Head of caudate nucleus (tissue), 42 donors: ENCODE measurements around the gene FDPS.
A peak's percentile ranks its signal among the peaks of the same experiment; 100 is the strongest.

Experiments used
- DNase-seq, 42 donors: peaks; one replicate each; pipeline versions ENCODE4 v3.0.0 to v3.0.0-alpha.2; 2020 to 2021; ENCODE audit warnings: mixed read lengths in 7 of 42
- intact Hi-C: fragments of 100-400 bp; cut with DNase I; formaldehyde crosslinking; loops from one replicate; pipeline ENCODE4 v1.15.0; 2022

The FDPS gene

GRCh38 chr1:155307247-155307740 is 1.4 kb upstream of the FDPS start:
- intact Hi-C loops, result no loop called here
- peak in 1 of 42 donors; percentile 29 for DNase-seq

GRCh38 chr1:155309423-155310021 is 856 bp downstream of the FDPS start:
- intact Hi-C loops, result no loop called here
- peak in 5 of 42 donors; percentile 7 to 38 (median 8) for DNase-seq

DNA sequence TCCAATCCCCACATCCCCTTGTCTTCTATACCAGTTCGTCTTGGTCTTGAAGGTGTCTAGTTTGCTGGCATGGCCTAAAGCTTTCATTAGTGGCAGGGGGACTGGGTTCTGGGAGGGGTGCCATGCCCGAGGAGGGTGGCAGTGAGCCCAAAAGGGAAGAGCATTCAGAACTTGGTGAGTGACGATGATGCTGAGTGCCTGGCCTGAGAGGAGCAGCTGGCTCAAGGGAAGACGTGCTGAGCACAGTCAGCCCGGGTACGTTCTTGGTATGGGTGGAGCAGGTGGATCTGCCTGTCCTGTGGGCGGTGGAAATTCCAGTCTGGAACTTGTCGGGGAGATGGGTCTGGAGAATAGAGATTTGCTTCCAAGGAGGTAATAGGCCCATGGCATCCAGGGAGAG is 4.6 kb downstream of the FDPS start:
- intact Hi-C loops, result no loop called here
- DNase-seq, result peak in 2 of 42 donors; percentile 7 to 21

DNA sequence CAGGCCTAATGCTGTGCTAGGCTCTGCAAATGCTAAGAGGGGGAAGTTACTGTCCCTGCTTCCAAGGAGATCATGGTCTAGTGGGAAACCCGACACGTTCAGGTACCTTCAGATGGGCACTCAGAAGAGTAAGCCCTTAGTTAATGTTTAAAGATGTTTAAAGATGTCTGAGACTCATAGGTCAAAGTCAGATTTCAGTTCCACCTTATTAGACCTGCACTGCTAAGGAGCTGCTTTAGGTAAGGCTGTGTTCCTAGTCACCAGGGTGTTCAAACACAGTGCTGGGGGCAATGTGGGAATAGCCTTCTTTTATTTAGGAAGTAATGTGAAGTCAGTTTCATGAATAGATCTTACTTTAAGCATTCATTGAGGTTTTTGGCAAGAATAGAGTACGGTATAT is 8.3 kb downstream of the FDPS start:
- no peak for DNase-seq
- intact Hi-C loops, result no loop called here

DNA sequence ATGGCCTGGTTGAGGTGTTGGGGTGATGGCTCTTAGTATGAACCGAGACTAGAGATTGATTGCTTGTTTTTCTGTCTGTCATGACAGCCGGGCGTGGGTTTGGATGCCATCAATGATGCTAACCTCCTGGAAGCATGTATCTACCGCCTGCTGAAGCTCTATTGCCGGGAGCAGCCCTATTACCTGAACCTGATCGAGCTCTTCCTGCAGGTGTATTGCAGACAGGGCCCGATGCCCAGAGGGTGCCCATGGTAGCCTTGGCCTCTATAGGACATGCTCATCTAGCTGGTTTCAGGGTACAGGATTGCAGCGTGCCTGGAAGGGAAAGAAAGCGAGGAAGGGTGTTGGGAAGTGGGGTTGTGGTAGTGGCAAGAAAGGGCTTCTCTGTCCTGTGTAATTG is 9.4 kb downstream of the FDPS start:
- no peak for DNase-seq
- intact Hi-C loops, result no loop called here

DNA sequence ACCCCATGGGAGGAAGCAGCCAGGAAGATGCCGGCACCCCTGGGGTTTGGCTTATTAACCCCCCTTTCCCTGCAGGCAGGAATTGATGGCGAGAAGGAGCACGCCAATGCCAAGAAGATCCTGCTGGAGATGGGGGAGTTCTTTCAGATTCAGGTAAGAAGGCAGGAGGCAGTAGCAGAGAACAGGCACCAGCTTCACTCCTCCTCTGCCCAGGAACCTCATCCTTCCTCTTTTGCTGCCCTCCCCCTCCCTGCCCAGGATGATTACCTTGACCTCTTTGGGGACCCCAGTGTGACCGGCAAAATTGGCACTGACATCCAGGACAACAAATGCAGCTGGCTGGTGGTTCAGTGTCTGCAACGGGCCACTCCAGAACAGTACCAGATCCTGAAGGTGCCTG is 10.9 kb downstream of the FDPS start:
- intact Hi-C loops, result no loop called here
- DNase-seq, result no peak

DNA sequence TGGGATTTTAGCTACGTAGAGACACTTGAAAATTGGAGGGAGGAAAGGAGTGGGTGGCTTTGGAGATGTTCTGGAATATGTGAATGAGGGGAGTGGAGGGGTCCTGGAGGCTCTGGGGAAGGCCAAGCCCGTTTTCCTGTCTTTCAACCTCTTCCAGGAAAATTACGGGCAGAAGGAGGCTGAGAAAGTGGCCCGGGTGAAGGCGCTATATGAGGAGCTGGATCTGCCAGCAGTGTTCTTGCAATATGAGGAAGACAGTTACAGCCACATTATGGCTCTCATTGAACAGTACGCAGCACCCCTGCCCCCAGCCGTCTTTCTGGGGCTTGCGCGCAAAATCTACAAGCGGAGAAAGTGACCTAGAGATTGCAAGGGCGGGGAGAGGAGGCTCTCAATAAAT is 11.6 kb downstream of the FDPS start:
- DNase-seq, result peak in 1 of 42 donors; percentile 8
- intact Hi-C loops, result loop anchor here (5.0 kb wide), 1 partner anchor 43 kb away; the partner anchor contains the start of gene HCN3

DNA sequence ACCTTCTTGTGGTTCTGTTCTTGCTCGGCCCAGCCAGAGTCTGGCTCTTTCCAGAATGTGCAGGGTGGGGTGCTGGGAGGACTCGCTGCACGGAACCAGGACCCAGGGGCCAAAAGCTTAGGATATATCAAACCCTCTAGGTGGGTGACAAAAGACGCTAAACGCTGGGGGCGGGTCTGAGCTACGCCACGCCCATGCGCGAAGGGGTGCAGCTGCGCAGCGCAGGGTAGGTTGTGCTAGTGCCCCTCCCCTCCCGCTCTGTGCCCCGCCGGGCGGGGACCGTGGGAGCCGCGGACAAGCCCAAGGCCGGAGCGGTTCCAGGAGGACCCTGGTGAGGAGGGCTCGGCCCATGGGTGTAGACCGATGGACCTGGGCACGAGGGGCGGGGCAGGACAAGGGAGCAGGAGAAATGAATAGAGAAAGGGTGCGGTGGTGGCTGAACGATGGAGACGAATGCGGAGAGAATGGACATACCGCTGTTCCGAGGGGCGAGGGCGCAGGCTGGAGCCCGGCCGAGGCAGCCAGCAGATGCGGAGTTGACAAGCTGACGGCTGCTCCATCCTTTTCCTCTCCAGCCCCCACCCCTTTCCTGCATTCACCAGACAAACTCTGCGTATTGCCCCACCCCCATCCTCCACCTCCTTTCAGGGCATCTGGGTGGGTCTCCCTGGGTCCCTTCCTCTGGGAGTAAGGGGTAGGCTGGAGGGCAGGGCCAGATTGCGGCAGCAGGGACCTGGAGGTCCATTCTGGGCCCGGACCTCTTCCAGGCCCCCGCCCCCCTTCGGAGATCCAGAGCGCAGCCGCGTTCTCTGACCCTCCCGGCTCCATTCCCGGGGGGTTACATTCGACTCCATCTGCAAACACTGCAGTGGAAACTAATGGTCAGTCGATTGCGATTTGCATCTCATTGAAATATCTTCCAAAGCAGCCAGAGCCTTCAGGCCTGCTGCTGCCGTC is 12.3 kb downstream of the FDPS start, which contains the start of gene RUSC1:
RUSC1 (plus strand) TSS at position 234 of the 957 bp plus-strand sequence. CDS start 880 bp downstream, outside the sequence.
- peak; percentile 80 to 95 (median 89) for DNase-seq
- intact Hi-C loops, result loop anchor here (5.0 kb wide), 1 partner anchor 44 kb away; the partner anchor contains the start of gene HCN3

DNA sequence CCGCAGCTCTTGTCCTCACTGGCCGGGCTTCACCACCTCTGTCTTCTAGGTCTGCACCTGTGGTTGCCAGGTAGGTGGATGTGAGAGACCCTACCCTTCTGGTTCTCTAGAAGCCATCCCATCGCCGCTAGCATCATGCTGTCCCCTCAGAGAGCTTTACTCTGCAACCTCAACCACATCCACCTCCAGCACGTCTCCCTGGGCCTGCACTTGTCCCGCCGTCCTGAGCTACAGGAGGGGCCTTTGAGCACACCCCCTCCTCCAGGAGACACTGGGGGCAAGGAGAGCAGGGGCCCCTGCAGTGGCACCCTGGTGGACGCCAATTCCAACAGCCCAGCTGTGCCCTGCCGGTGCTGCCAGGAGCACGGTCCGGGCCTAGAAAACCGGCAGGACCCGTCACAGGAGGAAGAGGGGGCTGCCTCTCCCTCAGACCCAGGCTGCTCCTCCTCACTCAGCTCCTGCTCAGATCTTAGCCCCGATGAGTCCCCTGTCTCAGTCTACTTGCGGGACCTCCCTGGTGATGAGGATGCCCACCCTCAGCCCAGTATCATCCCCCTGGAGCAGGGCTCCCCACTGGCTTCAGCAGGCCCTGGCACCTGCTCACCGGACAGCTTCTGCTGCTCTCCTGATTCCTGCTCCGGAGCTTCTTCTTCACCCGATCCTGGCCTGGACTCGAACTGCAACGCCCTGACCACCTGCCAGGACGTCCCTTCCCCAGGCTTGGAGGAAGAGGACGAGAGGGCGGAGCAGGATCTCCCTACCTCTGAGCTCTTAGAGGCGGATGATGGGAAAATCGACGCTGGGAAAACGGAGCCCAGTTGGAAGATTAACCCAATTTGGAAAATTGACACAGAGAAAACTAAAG is 13.2 kb downstream of the FDPS start:
- peak in 2 of 42 donors; percentile 6 to 12 for DNase-seq
- intact Hi-C loops, result loop anchor here (5.0 kb wide), 1 partner anchor 45 kb away; the partner anchor contains the start of gene HCN3

DNA sequence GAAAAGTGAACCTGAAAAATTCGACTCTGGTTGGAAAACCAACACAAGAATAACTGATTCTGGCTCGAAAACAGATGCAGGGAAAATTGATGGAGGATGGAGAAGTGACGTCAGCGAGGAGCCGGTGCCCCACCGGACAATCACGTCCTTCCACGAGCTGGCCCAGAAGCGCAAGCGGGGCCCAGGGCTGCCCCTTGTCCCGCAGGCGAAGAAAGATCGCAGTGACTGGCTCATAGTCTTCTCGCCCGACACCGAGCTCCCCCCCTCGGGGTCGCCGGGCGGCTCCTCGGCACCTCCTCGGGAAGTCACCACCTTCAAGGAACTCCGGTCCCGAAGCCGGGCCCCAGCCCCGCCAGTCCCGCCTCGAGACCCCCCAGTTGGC is 13.9 kb downstream of the FDPS start:
- DNase-seq, result peak in 15 of 42 donors; percentile 15 to 58 (median 32)
- intact Hi-C loops, result loop anchor here (5.0 kb wide), 1 partner anchor 45 kb away; the partner anchor contains the start of gene HCN3

- intact Hi-C loops, result loop anchor here (5.0 kb wide), 1 partner anchor 46 kb away; the partner anchor contains the start of gene HCN3
- peak; percentile 52 to 94 (median 86) for DNase-seq
These were observed 14.5 kb downstream of the FDPS start for GRCh38 chr1:155322953-155323728.

DNA sequence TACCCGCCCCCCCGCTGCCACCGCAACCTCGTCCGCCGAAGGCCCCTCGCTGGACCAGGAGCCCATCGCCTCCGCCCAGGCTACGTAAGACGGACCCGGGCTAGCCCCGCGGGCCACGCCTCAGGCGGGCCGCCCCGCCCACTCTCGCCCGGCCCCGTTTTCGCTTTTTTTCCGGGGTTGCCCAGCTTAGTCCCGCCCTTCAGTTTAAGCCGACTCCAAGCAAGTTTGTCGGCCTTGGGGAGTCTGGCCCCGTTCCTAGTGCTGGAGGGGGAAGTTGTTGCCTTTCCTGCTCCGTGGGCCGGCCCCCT is 15.0 kb downstream of the FDPS start:
- intact Hi-C loops, result loop anchor here (5.0 kb wide), 1 partner anchor 46 kb away; the partner anchor contains the start of gene HCN3
- DNase-seq, result peak; percentile 32 to 90 (median 70)

GRCh38 chr1:155324037-155324716 is 15.5 kb downstream of the FDPS start:
- DNase-seq, result peak; percentile 86 to 99 (median 96)
- intact Hi-C loops, result loop anchor here (5.0 kb wide), 1 partner anchor 47 kb away; the partner anchor contains the start of gene HCN3

- intact Hi-C loops, result loop anchor here (5.0 kb wide), 1 partner anchor 48 kb away; the partner anchor contains the start of gene HCN3
- peak in 21 of 42 donors; percentile 5 to 67 (median 31) for DNase-seq
These were observed 16.3 kb downstream of the FDPS start for GRCh38 chr1:155324717-155325602.

DNA sequence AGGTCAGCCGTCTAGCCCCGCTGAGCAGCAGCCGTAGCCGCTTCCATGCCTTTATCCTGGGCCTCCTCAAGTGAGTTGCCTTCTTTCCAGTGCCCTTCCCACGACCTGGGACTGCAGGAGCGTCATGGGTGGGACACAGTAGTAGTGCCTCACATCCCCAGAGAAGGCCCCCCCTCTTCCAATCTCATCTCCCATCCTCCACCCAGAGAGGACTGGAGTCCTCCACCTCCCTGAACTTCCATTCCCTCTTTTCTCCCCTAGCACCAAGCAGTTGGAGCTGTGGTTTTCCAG is 16.9 kb downstream of the FDPS start:
- no peak for DNase-seq
- intact Hi-C loops, result no loop called here

DNA sequence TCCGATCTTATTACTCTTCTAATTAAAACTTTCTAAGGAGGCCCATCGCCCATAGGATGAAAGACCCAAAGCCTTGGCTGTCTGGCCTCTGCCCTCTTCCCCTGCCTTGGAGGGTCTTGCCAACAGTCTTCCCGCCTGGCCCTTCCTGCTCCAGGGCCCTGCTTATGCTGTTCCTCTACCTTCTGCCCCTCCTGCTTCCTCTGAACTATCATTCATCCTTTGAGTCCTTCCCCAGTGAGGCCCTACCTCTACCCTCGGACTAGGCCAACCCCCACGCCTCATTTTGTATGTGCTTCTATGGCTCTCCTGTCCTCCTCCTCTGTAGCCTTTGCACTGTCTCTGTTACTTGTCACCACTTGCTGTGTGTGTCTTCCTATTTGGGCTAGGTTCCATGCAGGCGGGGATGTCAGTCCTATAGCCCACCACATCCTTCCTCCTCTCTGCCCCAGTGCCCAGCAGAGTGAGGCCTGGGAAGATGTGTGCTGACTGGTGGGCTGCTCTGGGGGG is 17.4 kb downstream of the FDPS start:
- intact Hi-C loops, result no loop called here
- peak in 1 of 42 donors; percentile 13 for DNase-seq
